CD4-positive, CD25-positive, alpha-beta regulatory T cell (primary cell): ENCODE measurements around the gene HIC2. TPM values are rescaled to one million over a fixed set of nuclear protein-coding genes. Genes with fewer than 3 reads are reported as not detected.

Source experiments
- polyA plus RNA-seq, 4 donors: library from polyadenylated mRNA; unstranded; fragments of 300-500 nt; fragmentation: Illumina TruSeq; gene quantifications; one replicate each; pipeline ENCODE4 v1.2.3, GENCODE V29; 2021
- total RNA-seq: library from RNA; stranded (reverse); gene quantifications from one replicate; pipeline ENCODE4 v1.2.3, GENCODE V29; 2022

Gene HIC2
- total and polyA plus RNA-seq, 5 donors from 2014 or later = 0.29 to 9.7 (median 0.42) TPM

Other genes starting within 250 kb of the HIC2 start
- not detected for gene RIMBP3B, start 33.6 kb upstream of the HIC2 start, total RNA-seq
- gene RIMBP3B, start 33.6 kb upstream of the HIC2 start, polyA plus RNA-seq = under 1 TPM in 3 of 4 donors, not detected in 1; 0.32 to 0.63 (median 0.47) TPM
- 4.1 TPM for gene TMEM191C, start 50.0 kb downstream of the HIC2 start, total RNA-seq
- 1 to 10 TPM in 3 of 4 donors, under 1 TPM in 1; 0.72 to 2.7 (median 1.3) TPM for gene TMEM191C, start 50.0 kb downstream of the HIC2 start, polyA plus RNA-seq
- 0.47 TPM for gene RIMBP3C, start 134.1 kb downstream of the HIC2 start, total RNA-seq
- under 1 TPM in 3 of 4 donors, not detected in 1; 0.38 to 0.87 (median 0.52) TPM for gene RIMBP3C, start 134.1 kb downstream of the HIC2 start, polyA plus RNA-seq
- 33.7 TPM for gene UBE2L3, start 150.3 kb downstream of the HIC2 start, total RNA-seq
- 100 to 1,000 TPM in 3 of 4 donors, 10 to 100 TPM in 1; 98.4 to 124 (median 110) TPM for gene UBE2L3, start 150.3 kb downstream of the HIC2 start, polyA plus RNA-seq
- gene YDJC, start 212.7 kb downstream of the HIC2 start, total RNA-seq = 34.4 TPM
- gene YDJC, start 212.7 kb downstream of the HIC2 start, polyA plus RNA-seq = 10 to 100 TPM; 55.0 to 70.0 (median 55.6) TPM
- gene CCDC116, start 215.4 kb downstream of the HIC2 start, total RNA-seq = not detected
- gene CCDC116, start 215.4 kb downstream of the HIC2 start, polyA plus RNA-seq = not detected
- gene SDF2L1, start 224.9 kb downstream of the HIC2 start, total RNA-seq = 29.9 TPM
- gene SDF2L1, start 224.9 kb downstream of the HIC2 start, polyA plus RNA-seq = 10 to 100 TPM; 65.4 to 89.3 (median 75.5) TPM
- gene PPIL2, start 248.6 kb downstream of the HIC2 start, total RNA-seq = 83.0 TPM
- 10 to 100 TPM; 24.3 to 29.3 (median 27.0) TPM for gene PPIL2, start 248.6 kb downstream of the HIC2 start, polyA plus RNA-seq